SK-N-SH treated with all-trans-retinoic acid at 6 μM for 48 hours (cell line): ENCODE data around the gene LHX5.

Source experiments
- ATAC-seq: fragments of 200-7000 bp; cut with Tn5 transposase; 3 replicates; pipeline ENCODE4 v1.9.1; 2020; ENCODE audit warnings: mild to moderate bottlenecking, moderate library complexity
- ARNTL ChIP-seq: fragments of 450-650 bp; formaldehyde crosslinking; IDR thresholded peaks from 2 replicates; pipeline ENCODE4 v1.5.0; 2020; ENCODE audit warnings: low read depth, mild to moderate bottlenecking, moderate library complexity, borderline replicate concordance
- CREB5 ChIP-seq: fragments of 250-450 bp; sonication (Bioruptor Pico); IDR thresholded peaks from 2 replicates; pipeline ENCODE4 v1.5.1; 2020; ENCODE audit warnings: low read depth, mild to moderate bottlenecking, moderate library complexity
- CSDC2 ChIP-seq: fragments of 250-450 bp; sonication (Bioruptor Pico); IDR thresholded peaks from 2 replicates; pipeline ENCODE4 v1.5.0; 2020; ENCODE audit warnings: mild to moderate bottlenecking, moderate library complexity
- CSRNP3 ChIP-seq: fragments of 250-450 bp; sonication (Bioruptor Pico); IDR thresholded peaks from 2 replicates; pipeline ENCODE4 v1.5.1; 2021; ENCODE audit warnings: mild to moderate bottlenecking, moderate library complexity
- ESRRG ChIP-seq: fragments of 250-450 bp; sonication (Bioruptor Pico); IDR thresholded peaks from 2 replicates; pipeline ENCODE4 v1.6.1; 2021; ENCODE audit warnings: mild to moderate bottlenecking
- GLIS3 ChIP-seq: fragments of 250-450 bp; sonication (Bioruptor Pico); IDR thresholded peaks from 2 replicates; pipeline ENCODE4 v1.5.0; 2020; ENCODE audit warnings: mild to moderate bottlenecking, moderate library complexity
- ISL1 ChIP-seq: fragments of 250-450 bp; sonication (Bioruptor Pico); IDR thresholded peaks from 2 replicates; pipeline ENCODE4 v2.1.2; 2022; ENCODE audit warnings: mild to moderate bottlenecking, moderate library complexity
- OSR1 ChIP-seq: fragments of 250-450 bp; sonication (Bioruptor Pico); IDR thresholded peaks from 2 replicates; pipeline ENCODE4 v1.8.0; 2022; ENCODE audit warnings: moderate library complexity, mild to moderate bottlenecking, inconsistent platforms
- PPARA ChIP-seq: fragments of 250-450 bp; sonication (Bioruptor Pico); IDR thresholded peaks from 2 replicates; pipeline ENCODE4 v1.5.0; 2020; ENCODE audit warnings: mild to moderate bottlenecking, borderline replicate concordance
- RARB ChIP-seq: fragments of 250-450 bp; sonication (Bioruptor Pico); IDR thresholded peaks from 2 replicates; pipeline ENCODE4 v1.8.0; 2021; ENCODE audit warnings: mild to moderate bottlenecking, moderate library complexity
- SNAI2 ChIP-seq: fragments of 250-450 bp; sonication (Bioruptor Pico); IDR thresholded peaks from 2 replicates; pipeline ENCODE4 v1.5.0; 2020; ENCODE audit warnings: mild to moderate bottlenecking, moderate library complexity
- TOX ChIP-seq: fragments of 250-450 bp; sonication (Bioruptor Pico); IDR thresholded peaks from 2 replicates; pipeline ENCODE4 v1.8.0; 2021; ENCODE audit warnings: mild to moderate bottlenecking, moderate library complexity, borderline replicate concordance
- ZC3H10 ChIP-seq: fragments of 250-450 bp; sonication (Bioruptor Pico); IDR thresholded peaks from 2 replicates; pipeline ENCODE4 v1.5.1; 2021; ENCODE audit warnings: mild to moderate bottlenecking, moderate library complexity
- ZFP3 ChIP-seq: fragments of 250-450 bp; sonication (Bioruptor Pico); IDR thresholded peaks from 2 replicates; pipeline ENCODE4 v1.5.0; 2020; ENCODE audit warnings: mild to moderate bottlenecking, moderate library complexity
- ZFP30 ChIP-seq: fragments of 450-650 bp; formaldehyde crosslinking; IDR thresholded peaks from 2 replicates; pipeline ENCODE4 v1.5.0; 2022; ENCODE audit warnings: mild to moderate bottlenecking, moderate library complexity
- ZNF565 ChIP-seq: fragments of 450-650 bp; formaldehyde crosslinking; conservative IDR thresholded peaks from 2 replicates; pipeline ENCODE4 v1.5.0; 2020; ENCODE audit warnings: low read depth, mild to moderate bottlenecking, moderate library complexity
- ZNF70 ChIP-seq: fragments of 450-650 bp; formaldehyde crosslinking; IDR thresholded peaks from 2 replicates; pipeline ENCODE4 v1.5.0; 2020; ENCODE audit warnings: mild to moderate bottlenecking, moderate library complexity
- ZNF8 ChIP-seq: fragments of 450-650 bp; formaldehyde crosslinking; IDR thresholded peaks from 2 replicates; pipeline ENCODE4 v1.5.0; 2020; ENCODE audit warnings: mild to moderate bottlenecking, moderate library complexity
- TF ChIP-seq, protein P1 (sequence below): fragments of 250-450 bp; sonication (Bioruptor Pico); IDR thresholded peaks from 2 replicates; pipeline ENCODE4 v1.8.0; 2021; ENCODE audit warnings: low read depth, mild to moderate bottlenecking, moderate library complexity, borderline replicate concordance
- TF ChIP-seq, protein P2 (sequence below): fragments of 250-450 bp; sonication (Bioruptor Pico); IDR thresholded peaks from 2 replicates; pipeline ENCODE4 v1.5.0; 2020; ENCODE audit warnings: mild to moderate bottlenecking, moderate library complexity
- TF ChIP-seq, protein P3 (sequence below): fragments of 250-450 bp; sonication (Bioruptor Pico); IDR thresholded peaks from 2 replicates; pipeline ENCODE4 v1.8.0; 2020; ENCODE audit warnings: mild to moderate bottlenecking, moderate library complexity, borderline replicate concordance

LHX5 gene

GRCh38 chr12:113474635-113475436 lies 3.2 kb upstream of the LHX5 start (continued):
- TF ChIP-seq, protein P1, sequence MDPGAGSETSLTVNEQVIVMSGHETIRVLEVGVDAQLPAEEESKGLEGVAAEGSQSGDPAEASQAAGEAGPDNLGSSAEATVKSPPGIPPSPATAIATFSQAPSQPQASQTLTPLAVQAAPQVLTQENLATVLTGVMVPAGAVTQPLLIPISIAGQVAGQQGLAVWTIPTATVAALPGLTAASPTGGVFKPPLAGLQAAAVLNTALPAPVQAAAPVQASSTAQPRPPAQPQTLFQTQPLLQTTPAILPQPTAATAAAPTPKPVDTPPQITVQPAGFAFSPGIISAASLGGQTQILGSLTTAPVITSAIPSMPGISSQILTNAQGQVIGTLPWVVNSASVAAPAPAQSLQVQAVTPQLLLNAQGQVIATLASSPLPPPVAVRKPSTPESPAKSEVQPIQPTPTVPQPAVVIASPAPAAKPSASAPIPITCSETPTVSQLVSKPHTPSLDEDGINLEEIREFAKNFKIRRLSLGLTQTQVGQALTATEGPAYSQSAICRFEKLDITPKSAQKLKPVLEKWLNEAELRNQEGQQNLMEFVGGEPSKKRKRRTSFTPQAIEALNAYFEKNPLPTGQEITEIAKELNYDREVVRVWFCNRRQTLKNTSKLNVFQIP (CRISPR knock-in tag): no peak
- TF ChIP-seq CREB5: no peak
- TF ChIP-seq TOX (CRISPR knock-in tag): no peak
- no peak for TF ChIP-seq SNAI2 (CRISPR knock-in tag)

- ATAC-seq: peak; percentile 35
- TF ChIP-seq CSRNP3 (CRISPR knock-in tag) (no peak), PPARA (CRISPR knock-in tag) (no peak), ZFP30 (CRISPR knock-in tag) (no peak), ZFP3 (CRISPR knock-in tag) (no peak)
Observed at GRCh38 chr12:113473942-113474341, 2.3 kb upstream of the LHX5 start.

- ATAC-seq: no peak
- TF ChIP-seq ISL1 (CRISPR knock-in tag) (no peak), RARB (CRISPR knock-in tag) (no peak), CSRNP3 (CRISPR knock-in tag) (no peak), ESRRG (CRISPR knock-in tag) (no peak), ZNF565 (CRISPR knock-in tag) (no peak), OSR1 (CRISPR knock-in tag) (no peak), CREB5 (no peak), CSDC2 (CRISPR knock-in tag) (no peak), GLIS3 (CRISPR knock-in tag) (no peak), ZNF8 (CRISPR knock-in tag) (no peak), ZC3H10 (CRISPR knock-in tag) (no peak), ZFP3 (CRISPR knock-in tag) (no peak), ZNF70 (CRISPR knock-in tag) (no peak), ARNTL (CRISPR knock-in tag) (no peak), TOX (CRISPR knock-in tag) (no peak)
- TF ChIP-seq, protein P2, sequence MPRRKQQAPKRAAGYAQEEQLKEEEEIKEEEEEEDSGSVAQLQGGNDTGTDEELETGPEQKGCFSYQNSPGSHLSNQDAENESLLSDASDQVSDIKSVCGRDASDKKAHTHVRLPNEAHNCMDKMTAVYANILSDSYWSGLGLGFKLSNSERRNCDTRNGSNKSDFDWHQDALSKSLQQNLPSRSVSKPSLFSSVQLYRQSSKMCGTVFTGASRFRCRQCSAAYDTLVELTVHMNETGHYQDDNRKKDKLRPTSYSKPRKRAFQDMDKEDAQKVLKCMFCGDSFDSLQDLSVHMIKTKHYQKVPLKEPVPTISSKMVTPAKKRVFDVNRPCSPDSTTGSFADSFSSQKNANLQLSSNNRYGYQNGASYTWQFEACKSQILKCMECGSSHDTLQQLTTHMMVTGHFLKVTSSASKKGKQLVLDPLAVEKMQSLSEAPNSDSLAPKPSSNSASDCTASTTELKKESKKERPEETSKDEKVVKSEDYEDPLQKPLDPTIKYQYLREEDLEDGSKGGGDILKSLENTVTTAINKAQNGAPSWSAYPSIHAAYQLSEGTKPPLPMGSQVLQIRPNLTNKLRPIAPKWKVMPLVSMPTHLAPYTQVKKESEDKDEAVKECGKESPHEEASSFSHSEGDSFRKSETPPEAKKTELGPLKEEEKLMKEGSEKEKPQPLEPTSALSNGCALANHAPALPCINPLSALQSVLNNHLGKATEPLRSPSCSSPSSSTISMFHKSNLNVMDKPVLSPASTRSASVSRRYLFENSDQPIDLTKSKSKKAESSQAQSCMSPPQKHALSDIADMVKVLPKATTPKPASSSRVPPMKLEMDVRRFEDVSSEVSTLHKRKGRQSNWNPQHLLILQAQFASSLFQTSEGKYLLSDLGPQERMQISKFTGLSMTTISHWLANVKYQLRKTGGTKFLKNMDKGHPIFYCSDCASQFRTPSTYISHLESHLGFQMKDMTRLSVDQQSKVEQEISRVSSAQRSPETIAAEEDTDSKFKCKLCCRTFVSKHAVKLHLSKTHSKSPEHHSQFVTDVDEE (CRISPR knock-in tag): no peak
- TF ChIP-seq, protein P1 (CRISPR knock-in tag): no peak
- TF ChIP-seq, protein P3, sequence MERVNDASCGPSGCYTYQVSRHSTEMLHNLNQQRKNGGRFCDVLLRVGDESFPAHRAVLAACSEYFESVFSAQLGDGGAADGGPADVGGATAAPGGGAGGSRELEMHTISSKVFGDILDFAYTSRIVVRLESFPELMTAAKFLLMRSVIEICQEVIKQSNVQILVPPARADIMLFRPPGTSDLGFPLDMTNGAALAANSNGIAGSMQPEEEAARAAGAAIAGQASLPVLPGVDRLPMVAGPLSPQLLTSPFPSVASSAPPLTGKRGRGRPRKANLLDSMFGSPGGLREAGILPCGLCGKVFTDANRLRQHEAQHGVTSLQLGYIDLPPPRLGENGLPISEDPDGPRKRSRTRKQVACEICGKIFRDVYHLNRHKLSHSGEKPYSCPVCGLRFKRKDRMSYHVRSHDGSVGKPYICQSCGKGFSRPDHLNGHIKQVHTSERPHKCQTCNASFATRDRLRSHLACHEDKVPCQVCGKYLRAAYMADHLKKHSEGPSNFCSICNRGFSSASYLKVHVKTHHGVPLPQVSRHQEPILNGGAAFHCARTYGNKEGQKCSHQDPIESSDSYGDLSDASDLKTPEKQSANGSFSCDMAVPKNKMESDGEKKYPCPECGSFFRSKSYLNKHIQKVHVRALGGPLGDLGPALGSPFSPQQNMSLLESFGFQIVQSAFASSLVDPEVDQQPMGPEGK: no peak
- TF ChIP-seq, all 23 proteins: peak for 0
Observed at GRCh38 chr12:113473400-113473799, 1.7 kb upstream of the LHX5 start.
